Neural crest cell (in vitro differentiated cells): ENCODE data around the gene ZFAND6. TPM values are rescaled to one million over a fixed set of nuclear protein-coding genes. Genes with fewer than 3 reads are reported as not detected.
"Not testable (repeated sequence)": the region's sequence is repeated elsewhere in the genome, so short reads cannot be mapped to it uniquely, and the experiment has no call there.

Source experiments
- DNase-seq: peaks from one replicate; pipeline ENCODE4 v3.0.0; 2021; ENCODE audit warnings: low read depth, mixed read lengths, low spot score
- H3K27ac Mint-ChIP-seq: one replicate; pipeline ENCODE4 v1.8.0; 2021; ENCODE audit warnings: mild to moderate bottlenecking, mixed read lengths; ENCODE audit not compliant: unreplicated experiment
- H3K27me3 Mint-ChIP-seq: 2 replicates; pipeline ENCODE4 v1.8.0; 2021; ENCODE audit warnings: low read depth, mild to moderate bottlenecking, mixed read lengths
- H3K36me3 Mint-ChIP-seq: 2 replicates; pipeline ENCODE4 v1.8.0; 2021; ENCODE audit warnings: low read depth, mild to moderate bottlenecking, mixed read lengths
- H3K4me1 Mint-ChIP-seq: 2 replicates; pipeline ENCODE4 v1.8.0; 2021; ENCODE audit warnings: mixed read lengths
- H3K4me3 Mint-ChIP-seq: one replicate; pipeline ENCODE4 v1.8.0; 2021; ENCODE audit warnings: mild to moderate bottlenecking, mixed read lengths
- H3K9me3 Mint-ChIP-seq: 2 replicates; pipeline ENCODE4 v1.8.0; 2021; ENCODE audit warnings: mixed read lengths
- total RNA-seq: library from RNA; stranded (reverse); gene quantifications from 2 replicates; pipeline ENCODE4 v1.2.1, GENCODE V29; 2021
- TF ChIP-seq, protein P1 (sequence below): fragments of 200-600 bp; sonication (generic); conservative IDR thresholded peaks from 2 replicates; pipeline ENCODE4 v1.5.0; 2021; ENCODE audit warnings: antibody characterized with exemption, mild to moderate bottlenecking

Gene ZFAND6
- total RNA-seq, 1 donor from 2014 or later: 50.6 TPM

DNA sequence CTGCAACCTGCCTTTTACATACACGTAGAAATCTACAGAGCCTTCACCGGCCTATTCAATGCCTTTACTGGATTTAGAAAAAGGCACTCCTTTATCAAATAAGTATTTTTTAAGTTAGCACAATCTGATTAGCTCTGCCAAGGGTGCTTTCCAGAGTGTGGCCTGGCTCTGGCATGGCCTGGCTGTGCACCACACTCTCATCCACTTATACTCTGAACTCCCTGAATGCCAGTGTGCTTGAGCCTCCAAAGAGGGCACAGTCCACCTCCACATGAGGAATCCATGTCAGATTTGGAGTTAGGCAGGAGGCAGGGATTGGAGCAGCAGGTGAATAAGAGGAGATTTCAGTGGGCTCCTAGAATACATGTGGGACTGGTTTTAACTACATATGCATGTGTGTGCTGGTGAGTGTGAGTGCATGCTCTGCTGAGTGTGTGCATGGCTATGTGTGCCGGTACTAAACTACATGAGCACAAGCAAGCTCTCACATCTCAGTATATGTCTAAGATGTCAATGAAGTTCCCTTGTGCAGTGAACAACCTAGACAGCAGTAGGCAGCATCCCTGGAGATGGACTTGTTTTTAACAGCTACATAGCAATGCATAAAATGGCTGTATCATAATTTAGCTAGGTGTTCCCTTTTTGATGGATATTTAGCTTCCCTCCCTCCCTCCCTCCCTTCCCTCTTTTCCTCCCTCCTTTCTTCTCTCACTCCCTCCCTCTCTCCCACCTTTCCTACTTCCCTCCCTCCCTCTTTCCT, 17.8 kb upstream of the ZFAND6 start:
- Mint-ChIP-seq H3K27me3 (no peaks in the 10 kb centered on the region), H3K27ac (no peak overlapping the region), H3K4me1 (peaks cover 2% of the 10 kb centered on the region), H3K36me3 (no peaks in the 10 kb centered on the region), H3K9me3 (no peaks in the 10 kb centered on the region), H3K4me3 (no peak overlapping the region)
- no peak for DNase-seq
- TF ChIP-seq, protein P1, sequence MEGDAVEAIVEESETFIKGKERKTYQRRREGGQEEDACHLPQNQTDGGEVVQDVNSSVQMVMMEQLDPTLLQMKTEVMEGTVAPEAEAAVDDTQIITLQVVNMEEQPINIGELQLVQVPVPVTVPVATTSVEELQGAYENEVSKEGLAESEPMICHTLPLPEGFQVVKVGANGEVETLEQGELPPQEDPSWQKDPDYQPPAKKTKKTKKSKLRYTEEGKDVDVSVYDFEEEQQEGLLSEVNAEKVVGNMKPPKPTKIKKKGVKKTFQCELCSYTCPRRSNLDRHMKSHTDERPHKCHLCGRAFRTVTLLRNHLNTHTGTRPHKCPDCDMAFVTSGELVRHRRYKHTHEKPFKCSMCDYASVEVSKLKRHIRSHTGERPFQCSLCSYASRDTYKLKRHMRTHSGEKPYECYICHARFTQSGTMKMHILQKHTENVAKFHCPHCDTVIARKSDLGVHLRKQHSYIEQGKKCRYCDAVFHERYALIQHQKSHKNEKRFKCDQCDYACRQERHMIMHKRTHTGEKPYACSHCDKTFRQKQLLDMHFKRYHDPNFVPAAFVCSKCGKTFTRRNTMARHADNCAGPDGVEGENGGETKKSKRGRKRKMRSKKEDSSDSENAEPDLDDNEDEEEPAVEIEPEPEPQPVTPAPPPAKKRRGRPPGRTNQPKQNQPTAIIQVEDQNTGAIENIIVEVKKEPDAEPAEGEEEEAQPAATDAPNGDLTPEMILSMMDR: no peak

DNA sequence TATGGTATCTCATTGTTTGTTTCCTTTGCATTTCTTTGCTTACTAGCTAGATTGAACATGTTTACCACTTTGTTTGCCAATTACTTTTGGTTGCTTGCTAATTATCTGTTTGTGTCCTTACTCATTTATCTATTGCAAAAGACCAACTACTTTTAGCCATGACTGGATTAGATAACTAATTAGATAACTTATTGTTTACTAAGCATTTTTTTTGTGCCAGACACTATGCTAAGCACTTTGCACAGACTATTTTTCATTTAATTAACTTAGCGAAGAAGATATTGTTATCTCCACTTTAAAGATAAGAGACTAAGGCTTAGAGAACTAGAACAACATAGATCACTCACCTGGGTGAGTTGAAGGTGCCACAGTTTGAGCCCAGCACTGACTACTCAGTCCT, 16.9 kb upstream of the ZFAND6 start:
- Mint-ChIP-seq H3K36me3 (no peaks in the 10 kb centered on the region), H3K4me1 (no peaks in the 10 kb centered on the region), H3K9me3 (no peaks in the 10 kb centered on the region), H3K27me3 (no peaks in the 10 kb centered on the region), H3K27ac (no peak overlapping the region), H3K4me3 (no peak overlapping the region)
- TF ChIP-seq, protein P1: no peak
- no peak for DNase-seq

DNA sequence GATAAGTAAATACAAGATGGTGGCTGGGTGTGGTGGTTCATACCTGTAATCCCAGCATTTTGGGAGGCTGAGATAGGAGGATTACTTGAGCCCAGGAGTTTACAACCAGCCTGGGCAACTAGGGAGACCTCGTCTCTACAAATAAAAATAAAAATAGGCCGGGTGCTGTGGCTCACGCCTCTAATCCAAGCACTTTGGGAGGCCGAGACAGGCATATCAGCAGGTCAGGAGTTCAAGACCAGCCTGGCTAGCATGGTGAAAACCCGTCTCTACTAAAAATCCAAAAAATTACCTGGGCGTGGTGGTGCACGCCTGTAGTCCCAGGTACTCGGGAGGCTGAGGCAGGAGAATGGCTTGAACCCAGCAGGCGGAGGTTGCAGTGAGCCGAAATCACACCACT, 14.3 kb upstream of the ZFAND6 start:
- H3K4me1 Mint-ChIP-seq, H3K27ac Mint-ChIP-seq, H3K9me3 Mint-ChIP-seq, H3K4me3 Mint-ChIP-seq, H3K27me3 Mint-ChIP-seq, H3K36me3 Mint-ChIP-seq, DNase-seq: not testable (repeated sequence)

DNA sequence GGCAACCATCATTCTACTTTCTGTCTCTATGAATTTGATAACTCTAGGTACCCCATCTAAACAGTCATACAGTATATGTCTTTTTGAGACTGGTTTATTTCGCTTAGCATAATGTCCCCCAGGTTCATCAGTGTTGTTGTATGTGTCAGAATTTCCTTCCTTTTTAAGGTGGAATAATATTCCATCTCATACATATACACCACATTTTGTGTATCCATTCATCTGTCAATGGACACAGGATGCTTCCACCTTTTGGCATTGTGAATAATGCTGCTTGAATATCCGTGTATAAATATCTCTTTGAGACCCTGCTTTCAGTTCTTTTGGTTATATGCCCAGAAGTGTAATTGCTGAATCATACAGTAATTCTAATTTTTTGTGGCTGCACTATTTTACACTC, 10.4 kb upstream of the ZFAND6 start:
- no peak for DNase-seq
- H3K27ac Mint-ChIP-seq: no peak overlapping the region
- no peak overlapping the region for H3K4me3 Mint-ChIP-seq
- H3K9me3 Mint-ChIP-seq: no peaks in the 10 kb centered on the region
- no peaks in the 10 kb centered on the region for H3K36me3 Mint-ChIP-seq
- H3K4me1 Mint-ChIP-seq: peaks cover 10% of the 10 kb centered on the region
- H3K27me3 Mint-ChIP-seq: no peaks in the 10 kb centered on the region
- TF ChIP-seq, protein P1: no peak

DNA sequence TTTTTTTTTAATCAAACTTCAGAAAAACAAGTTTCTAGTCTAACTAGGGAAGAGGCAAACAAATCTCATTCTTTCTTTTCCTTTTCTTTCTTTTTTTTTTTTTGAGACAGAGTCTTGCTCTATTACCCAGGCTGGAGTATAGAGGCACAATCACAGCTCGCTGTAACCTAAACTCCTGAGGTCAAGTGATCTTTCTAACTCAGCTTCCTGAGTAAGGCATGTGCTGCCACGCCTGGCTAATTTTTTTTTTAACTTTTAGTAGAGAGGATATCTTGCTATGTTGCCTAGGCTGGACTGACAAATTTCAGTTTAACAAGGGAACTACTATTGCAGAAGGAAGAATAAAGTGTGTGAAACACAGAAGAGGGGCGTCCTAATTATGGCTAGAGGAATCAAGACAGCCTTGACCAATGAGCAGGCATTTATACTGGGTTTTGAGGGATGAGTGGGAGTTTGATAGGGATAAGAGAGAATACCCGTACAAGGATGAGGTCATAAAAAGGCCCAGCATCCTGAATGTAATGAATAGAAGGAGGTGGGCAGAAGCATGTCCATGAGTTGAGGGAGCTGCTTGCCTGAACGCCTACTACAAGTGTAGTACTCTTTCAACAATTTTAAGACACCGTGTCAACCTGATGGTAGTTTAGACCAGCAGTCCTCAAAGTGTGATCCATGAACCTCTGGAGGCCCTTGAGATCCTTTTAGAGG, 6.7 kb upstream of the ZFAND6 start:
- TF ChIP-seq, protein P1: no peak
- Mint-ChIP-seq H3K9me3 (no peaks in the 10 kb centered on the region), H3K4me1 (peaks cover 10% of the 10 kb centered on the region), H3K36me3 (no peaks in the 10 kb centered on the region), H3K4me3 (no peak overlapping the region), H3K27ac (no peak overlapping the region), H3K27me3 (peaks cover 6% of the 10 kb centered on the region)
- no peak for DNase-seq

DNA sequence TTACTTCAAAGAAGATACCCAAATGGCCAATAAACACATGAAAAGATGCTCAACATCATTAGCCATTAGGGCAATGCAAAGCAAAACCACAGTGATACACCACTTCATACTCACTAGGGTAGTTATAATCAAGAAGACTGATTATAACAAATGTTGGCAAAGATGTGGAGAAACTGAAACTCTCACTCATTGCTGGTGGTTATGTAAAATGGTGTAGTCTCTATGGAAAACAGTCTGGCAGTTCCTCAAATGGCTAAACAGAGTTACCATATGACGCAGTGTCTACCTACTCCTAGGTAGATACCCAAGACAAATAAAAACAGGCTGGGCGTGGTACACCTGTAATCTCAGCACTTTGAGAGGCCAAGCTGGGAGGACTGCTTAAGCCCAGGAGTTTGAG, 3.5 kb upstream of the ZFAND6 start:
- Mint-ChIP-seq H3K9me3 (no peaks in the 10 kb centered on the region), H3K27me3 (peaks cover 10% of the 10 kb centered on the region), H3K36me3 (no peaks in the 10 kb centered on the region), H3K4me3 (no peak overlapping the region), H3K4me1 (peaks cover 23% of the 10 kb centered on the region), H3K27ac (no peak overlapping the region)
- DNase-seq: no peak
- TF ChIP-seq, protein P1: no peak
